Stimulated activated CD4-positive, alpha-beta T cell treated with anti-CD3 and anti-CD28 coated beads, Interleukin-15, amount 100 ng/mL, for 24 hours (primary cell): ENCODE measurements around the gene RAB27A.
"Not testable (repeated sequence)": the region's sequence is repeated elsewhere in the genome, so short reads cannot be mapped to it uniquely, and the experiment has no call there.

Source experiments
- DNase-seq: peaks from one replicate; pipeline ENCODE4 v3.0.0-alpha.2; 2020

The RAB27A gene

DNA sequence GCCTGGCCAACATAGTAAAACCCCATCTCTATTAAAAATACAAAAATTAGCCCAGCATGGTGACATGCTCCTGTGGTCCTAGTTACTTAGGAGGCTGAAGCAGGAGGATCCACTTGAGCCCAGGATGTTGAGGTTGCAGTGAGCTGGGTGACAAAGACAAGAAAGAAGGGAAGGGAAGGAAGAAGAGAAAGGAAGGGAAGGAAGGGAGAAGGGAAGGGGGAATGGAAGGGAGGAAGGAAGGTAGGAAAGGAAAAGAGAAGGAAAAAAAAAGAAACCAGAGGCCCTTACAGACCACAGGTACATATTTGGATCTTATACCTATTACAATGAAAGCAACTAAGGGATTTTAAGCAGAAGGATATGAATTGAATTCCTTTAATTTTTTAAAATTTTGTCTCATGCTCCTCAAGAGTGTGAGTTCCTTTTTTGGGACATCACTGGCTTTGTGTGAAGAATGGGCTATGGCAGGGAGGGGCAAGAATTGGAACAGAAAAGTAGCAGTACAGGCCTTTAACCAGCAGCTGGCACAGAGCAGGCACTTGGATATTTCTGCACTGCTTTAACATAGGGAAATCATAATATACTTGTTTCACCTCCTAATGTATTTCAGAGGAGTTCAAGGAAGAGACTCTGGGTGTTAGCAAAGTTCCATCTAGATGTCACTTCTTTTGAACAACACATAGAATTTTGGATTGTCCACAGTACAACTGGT lies 7.9 kb downstream of the RAB27A start:
- DNase-seq, result no peak

GRCh38 chr15:55280589-55280988 lies 9.0 kb downstream of the RAB27A start:
- DNase-seq, result peak; percentile 51

DNA sequence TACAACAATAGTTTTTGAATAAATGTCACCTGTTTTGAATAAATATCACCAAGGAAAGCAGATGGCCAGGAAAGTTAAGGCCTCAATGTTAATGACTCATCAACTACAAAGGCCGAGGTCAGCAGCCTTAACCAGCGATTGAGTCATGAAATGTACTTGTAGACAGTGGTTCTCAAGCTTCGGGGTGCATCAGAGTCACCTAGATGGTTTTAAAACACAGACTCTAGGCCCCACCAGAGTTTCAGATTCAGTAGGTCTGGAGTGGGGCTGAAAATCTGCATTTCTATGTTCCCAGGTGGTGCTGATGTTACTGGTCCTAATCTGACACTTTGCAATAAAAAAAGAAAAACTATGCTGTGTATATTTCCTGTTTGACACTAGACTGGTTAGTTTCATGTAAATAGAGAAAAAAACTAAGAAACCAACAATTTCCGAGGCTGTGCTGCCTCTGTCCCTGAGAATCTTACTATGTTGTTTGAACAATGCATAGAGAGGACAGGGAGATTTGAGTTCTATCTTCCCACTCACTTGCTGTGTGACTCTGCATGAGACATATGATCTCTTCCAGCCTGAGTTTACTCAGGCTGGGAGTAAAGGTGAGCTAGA lies 9.8 kb downstream of the RAB27A start:
- peak; percentile 68 for DNase-seq

DNA sequence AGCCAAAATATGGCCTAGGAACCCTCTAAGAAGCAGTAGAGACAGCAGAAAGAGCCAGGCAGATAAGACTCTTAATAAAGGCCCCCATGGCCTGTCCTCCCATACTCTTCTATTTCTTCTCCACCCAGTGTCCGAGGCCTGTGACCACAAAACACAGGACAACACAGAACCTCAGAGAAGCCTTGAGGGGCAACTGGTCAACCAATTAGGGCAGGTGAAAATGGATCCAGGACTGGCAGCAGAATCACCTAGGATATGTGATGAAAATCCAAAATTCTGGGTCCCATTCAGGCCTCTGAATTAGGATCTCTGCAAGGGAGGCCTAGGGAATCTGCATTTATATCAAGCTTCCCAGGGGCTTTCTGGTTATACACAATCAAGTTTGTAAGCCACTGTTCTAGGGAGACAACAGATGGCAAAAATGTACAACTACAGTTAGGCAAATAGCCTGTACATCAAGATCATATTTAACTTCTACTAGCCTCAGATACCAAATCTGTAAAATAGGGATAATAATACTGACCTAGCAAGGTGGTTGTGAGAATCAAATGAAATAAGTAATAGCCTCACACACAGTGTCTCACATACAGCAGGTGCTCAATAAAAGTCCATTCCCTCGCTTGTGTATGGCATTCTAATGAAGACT lies 10.4 kb downstream of the RAB27A start:
- DNase-seq, result no peak

DNA sequence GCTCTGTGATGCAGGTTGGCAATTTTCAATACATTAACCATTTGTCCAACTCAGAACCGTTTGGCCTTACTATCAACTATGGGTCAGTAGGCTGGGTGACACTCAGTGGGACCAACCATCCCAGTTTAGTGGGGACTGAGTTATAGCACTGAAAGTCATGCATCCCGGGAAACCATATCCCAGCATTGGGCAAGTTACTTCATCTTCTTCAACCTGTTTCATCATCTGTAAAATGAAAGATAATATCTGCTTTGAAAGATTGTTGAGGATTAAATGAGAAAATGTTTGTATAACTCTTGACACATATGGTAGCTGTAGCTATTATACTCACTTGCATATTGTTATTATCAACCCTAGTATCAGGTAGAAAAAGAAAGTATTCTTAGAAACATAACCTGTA lies 11.9 kb downstream of the RAB27A start:
- no peak for DNase-seq

- peak; percentile 67 for DNase-seq
Measured at GRCh38 chr15:55277116-55277564, 12.5 kb downstream of the RAB27A start.

- DNase-seq, result no peak
Measured at GRCh38 chr15:55276324-55276723, 13.3 kb downstream of the RAB27A start.

- no peak for DNase-seq
Measured at GRCh38 chr15:55270291-55270690, 19.3 kb downstream of the RAB27A start.

DNA sequence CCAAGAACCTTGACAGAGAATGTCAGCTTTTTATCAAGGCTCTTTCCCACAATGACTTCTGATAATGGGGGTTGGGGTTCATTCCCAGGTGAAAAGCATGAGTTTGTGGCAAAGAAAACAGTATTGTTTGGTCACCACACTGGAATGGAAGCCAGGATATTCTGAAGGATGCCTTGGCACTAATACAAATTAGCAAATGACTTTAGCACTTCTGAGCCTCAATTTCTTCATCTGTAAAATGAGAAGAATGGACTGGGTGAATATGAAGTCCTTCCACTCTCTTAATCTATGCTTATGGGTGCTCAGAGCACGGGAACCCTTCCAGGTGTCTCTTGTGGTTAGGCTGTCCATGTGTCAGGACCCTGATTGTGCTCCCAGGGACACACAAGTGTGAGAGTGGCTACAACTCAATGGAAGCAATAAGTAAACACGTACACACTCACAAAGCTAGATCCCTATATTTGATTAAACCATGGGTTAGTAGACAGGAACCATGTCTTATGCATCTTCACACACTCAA lies 21.4 kb downstream of the RAB27A start:
- no peak for DNase-seq

DNA sequence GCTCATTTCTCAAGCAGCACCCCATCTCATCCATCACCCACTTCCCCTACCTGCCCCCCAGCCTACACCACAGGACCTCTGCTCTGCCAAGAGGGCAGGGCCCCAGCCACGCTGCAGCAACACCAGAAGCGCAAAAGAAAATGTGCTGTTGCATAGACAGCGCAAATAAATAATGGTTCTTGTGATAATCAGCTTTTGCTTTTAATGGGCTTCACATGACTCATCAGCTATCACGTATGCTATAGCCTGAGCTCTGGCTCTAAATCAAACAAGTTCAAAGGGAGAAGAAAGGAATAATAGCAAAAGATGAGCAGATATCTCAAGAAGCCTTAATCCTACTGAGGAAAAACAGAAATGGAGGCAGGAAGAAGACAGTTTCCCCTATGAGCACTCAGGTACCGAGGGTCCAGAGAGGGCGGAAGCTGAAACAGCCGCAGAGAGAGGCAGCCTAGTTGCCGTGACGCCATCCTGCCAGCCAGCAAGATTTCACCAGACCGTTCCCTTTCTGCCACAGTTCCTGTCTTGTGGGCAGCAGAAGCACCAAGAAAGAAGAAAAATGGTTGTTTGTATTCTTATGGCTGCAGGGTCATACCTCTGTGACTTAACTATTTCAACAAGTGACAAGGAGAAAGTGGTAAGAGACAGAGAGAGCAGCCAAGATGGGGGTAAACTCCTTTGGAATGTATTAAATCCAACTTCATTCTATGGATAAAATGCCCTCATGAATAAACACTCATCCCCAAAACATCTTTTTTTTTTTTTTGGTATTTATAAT lies 22.0 kb downstream of the RAB27A start:
- peak; percentile 75 for DNase-seq

DNA sequence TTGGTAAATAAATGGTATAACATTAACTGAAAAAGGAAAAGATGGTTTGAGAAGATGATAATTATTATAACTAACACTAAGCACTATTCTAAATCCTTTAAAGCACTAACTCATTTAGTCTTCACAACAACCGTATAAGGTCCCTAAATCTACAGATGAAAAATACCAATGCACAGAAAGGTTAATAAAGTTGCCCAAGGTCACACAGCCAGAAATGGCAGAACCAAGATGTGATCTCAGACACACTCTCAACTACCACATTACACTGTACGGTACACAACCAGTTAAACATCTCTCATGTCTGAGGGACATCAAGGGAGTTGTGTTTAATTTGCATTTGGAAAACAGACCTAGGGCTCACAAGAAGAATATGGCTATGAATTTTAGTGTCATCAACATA lies 23.1 kb downstream of the RAB27A start:
- no peak for DNase-seq

- DNase-seq, result no peak
Measured at GRCh38 chr15:55260562-55261131, 29.0 kb downstream of the RAB27A start.

GRCh38 chr15:55257938-55258337 lies 31.7 kb downstream of the RAB27A start:
- no peak for DNase-seq

GRCh38 chr15:55257012-55257670 lies 32.5 kb downstream of the RAB27A start:
- DNase-seq, result no peak

DNA sequence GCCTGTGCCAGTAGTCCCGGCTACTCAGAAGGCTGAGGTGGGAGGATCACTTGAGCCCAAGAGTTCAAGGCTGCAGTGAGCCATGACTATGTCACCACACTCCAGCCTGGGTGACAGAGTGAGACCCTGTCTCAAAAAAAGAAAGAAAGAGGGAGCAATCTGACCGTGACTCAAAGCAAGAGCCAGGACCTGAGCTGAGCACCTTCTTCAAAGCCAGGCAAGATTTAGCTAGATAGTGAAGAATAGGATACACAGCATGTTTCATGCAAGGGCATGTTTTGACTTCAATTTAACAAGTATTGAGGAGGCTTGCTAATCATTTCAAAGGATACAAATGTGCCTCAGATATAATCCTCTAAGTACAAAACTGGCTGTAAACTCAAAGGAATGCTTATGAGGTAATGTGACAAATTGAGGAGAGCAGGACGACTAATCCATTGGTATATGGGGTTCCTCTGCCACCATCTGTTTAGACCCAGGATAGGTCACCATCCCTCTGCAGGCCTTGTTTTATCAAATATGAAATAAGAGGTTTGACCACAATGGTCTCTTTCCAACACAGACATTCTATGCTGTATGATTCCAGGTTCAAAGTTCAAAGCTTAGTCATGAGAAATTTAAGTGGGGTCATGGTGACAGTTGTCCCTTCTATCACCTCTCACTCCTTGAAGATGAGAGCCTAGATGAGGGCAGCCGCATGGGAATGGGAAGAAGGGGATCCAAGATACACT lies 33.2 kb downstream of the RAB27A start:
- no peak for DNase-seq

DNA sequence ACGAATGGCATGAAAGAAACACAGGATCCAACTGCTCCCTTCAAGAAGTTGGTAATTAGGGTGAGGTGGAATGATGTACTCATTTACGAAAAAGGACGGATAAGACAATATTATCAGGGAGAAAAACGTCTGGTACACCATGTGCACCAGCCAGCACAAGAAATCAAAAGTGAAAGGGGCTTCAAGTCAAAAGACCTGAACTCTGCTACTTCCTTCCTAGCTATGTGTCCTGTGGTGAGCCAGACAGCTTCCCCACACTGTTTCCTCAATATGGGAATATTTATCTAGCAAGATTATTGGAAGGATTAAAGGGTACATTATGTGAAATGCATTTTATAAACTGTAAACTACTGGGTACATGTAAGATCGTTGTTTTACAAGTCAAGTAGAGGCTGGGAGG lies 33.9 kb downstream of the RAB27A start:
- no peak for DNase-seq

DNA sequence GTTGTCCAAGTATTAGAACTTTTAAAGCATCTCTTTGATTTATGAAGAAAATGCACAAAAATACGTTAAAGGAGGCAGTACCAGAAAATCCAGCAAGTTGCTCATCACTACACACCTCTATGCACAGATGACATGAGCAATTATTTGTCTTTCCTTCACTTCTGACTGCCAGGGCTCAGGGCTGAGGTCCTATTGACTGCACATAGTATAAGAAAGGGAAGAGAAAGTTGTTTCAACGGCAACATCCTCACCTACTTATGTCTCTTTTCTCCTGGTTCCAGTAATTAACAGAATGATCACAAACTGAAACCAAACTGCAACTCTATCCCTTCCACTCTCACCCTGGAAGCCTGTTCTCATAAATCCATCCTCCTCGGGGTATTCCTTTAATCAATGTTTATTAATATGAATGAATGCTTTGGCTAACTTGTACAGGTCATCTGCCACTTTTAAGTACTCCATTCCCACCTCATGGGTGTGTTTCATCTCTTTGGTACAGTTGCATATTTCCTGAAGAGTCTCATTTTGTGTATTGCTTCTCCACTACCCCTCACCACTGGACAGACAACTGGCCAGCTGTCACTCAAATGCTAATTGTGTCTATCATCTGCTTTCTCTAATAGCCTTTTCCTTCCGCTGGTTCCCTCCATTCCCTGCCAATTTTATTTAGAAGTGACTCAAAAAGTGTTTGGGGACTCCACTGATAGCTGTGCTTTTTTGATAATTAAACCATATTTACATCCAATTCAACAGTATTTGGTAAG lies 34.5 kb downstream of the RAB27A start:
- no peak for DNase-seq

- DNase-seq, result no peak
Measured at GRCh38 chr15:55253580-55253979, 36.0 kb downstream of the RAB27A start.

- not testable (repeated sequence) for DNase-seq
Measured at GRCh38 chr15:55252201-55252600, 37.4 kb downstream of the RAB27A start.

- DNase-seq, result no peak
Measured at GRCh38 chr15:55250941-55251340, 38.7 kb downstream of the RAB27A start.

GRCh38 chr15:55250392-55250791 lies 39.2 kb downstream of the RAB27A start:
- DNase-seq, result no peak
